Testis (tissue), 2 donors: Measurements from ENCODE around the gene DIS3L2.

ENCODE experiments used
- POLR2A ChIP-seq: fragments of 450-650 bp; IDR thresholded peaks from one replicate; pipeline ENCODE4 v1.6.1; 2017; ENCODE audit warnings: antibody characterized with exemption, mild to moderate bottlenecking, moderate library complexity
- TF ChIP-seq, protein P1 (sequence below), 3 experiments: fragments of 450-650 bp in 2 of 3; fragments of 200-600 bp in 1 of 3; sonication (generic) in 1 of 3; IDR thresholded peaks; one replicate each; pipeline ENCODE4 v1.5.1; 2016 to 2019; ENCODE audit warnings: antibody characterized with exemption in 3 of 3, mild to moderate bottlenecking in 2 of 3, moderate library complexity in 1 of 3

DNA sequence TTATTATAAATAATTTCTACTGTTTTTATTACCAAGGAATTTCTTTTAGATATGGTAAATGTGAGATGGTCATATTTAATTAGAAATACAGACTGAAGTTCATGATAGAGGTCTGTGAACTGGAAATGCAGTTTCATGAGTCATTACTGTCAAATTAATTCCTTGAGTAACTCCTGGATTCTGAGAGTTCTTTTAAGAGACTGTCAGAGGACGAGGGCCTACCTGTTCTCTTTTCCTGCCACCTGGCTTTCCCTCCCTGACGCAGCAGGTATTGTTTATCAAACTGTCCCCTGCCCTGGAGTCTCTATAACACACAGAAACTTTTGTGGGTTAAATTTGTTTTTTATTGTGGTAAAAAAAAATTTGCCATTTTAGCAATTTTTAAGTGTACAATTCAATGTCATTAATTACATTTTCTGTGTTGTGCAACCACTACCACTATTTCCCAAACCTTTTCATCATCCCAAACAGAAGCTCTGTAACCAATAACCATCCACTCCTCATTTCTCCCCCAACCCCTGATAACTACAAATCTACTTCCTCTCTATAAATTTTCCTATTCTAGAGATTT, 142.6 kb downstream of the DIS3L2 start:
- TF ChIP-seq POLR2A = no peak
- TF ChIP-seq, protein P1, sequence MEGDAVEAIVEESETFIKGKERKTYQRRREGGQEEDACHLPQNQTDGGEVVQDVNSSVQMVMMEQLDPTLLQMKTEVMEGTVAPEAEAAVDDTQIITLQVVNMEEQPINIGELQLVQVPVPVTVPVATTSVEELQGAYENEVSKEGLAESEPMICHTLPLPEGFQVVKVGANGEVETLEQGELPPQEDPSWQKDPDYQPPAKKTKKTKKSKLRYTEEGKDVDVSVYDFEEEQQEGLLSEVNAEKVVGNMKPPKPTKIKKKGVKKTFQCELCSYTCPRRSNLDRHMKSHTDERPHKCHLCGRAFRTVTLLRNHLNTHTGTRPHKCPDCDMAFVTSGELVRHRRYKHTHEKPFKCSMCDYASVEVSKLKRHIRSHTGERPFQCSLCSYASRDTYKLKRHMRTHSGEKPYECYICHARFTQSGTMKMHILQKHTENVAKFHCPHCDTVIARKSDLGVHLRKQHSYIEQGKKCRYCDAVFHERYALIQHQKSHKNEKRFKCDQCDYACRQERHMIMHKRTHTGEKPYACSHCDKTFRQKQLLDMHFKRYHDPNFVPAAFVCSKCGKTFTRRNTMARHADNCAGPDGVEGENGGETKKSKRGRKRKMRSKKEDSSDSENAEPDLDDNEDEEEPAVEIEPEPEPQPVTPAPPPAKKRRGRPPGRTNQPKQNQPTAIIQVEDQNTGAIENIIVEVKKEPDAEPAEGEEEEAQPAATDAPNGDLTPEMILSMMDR (IDR thresholded peaks at IDR 0.05) = no peak
